Keratinocyte (primary cell): ENCODE data around the gene SNX14. TPM values are rescaled to one million over a fixed set of nuclear protein-coding genes. Genes with fewer than 3 reads are reported as not detected.

Experiments used
- DNase-seq: peaks from one replicate; pipeline ENCODE4 v3.0.0-alpha.2; 2011; ENCODE audit warnings: low read depth, missing footprints, low spot score
- FAIRE-seq: peaks from 2 replicates; lab custom pipeline; 2011; peaks lifted over from hg19 to GRCh38; lab: Jason Lieb, UNC
- H2AFZ ChIP-seq: 2 replicates; pipeline ENCODE4 v1.6.0; 2012; ENCODE audit warnings: low read length, control low read depth, inconsistent platforms; ENCODE audit not compliant: control insufficient read depth
- H3K27ac ChIP-seq: 2 replicates; pipeline ENCODE4 v1.5.1; 2011; ENCODE audit warnings: low read length; ENCODE audit not compliant: control insufficient read depth, insufficient read depth
- H3K27me3 ChIP-seq: 3 replicates; pipeline ENCODE4 v1.6.0; 2011; ENCODE audit warnings: low read length; ENCODE audit not compliant: control insufficient read depth, insufficient read depth; ENCODE audit errors: extremely low read depth
- H3K36me3 ChIP-seq, 2 experiments: 2 replicates in 1 of 2; 3 replicates in 1 of 2; pipeline ENCODE4 v1.5.1; 2011; ENCODE audit warnings: low read length in 2 of 2, mild to moderate bottlenecking in 1 of 2; ENCODE audit not compliant: control insufficient read depth in 2 of 2, insufficient read depth in 2 of 2; ENCODE audit errors: extremely low read depth in 1 of 2
- H3K4me1 ChIP-seq: 3 replicates; pipeline ENCODE4 v1.5.1; 2011; ENCODE audit warnings: low read length; ENCODE audit not compliant: control insufficient read depth, insufficient read depth; ENCODE audit errors: extremely low read depth
- H3K4me2 ChIP-seq: 3 replicates; pipeline ENCODE4 v1.6.0; 2011; ENCODE audit warnings: low read depth, low read length; ENCODE audit not compliant: control insufficient read depth, insufficient read depth; ENCODE audit errors: extremely low read depth
- H3K4me3 ChIP-seq, 3 experiments: fragments of 200-600 bp in 1 of 3; sonication (generic) in 1 of 3; 2 replicates in 2 of 3; 3 replicates in 1 of 3; pipeline ENCODE4 v1.5.1; 2011 to 2016; ENCODE audit warnings: low read length in 3 of 3, mild to moderate bottlenecking in 3 of 3, control low read depth in 2 of 3, inconsistent platforms in 1 of 3, low read depth in 1 of 3, mixed read lengths in 1 of 3, mixed run types in 1 of 3, moderate library complexity in 1 of 3; ENCODE audit not compliant: control insufficient read depth in 2 of 3, insufficient read depth in 2 of 3; ENCODE audit errors: extremely low read depth in 1 of 3
- H3K79me2 ChIP-seq: 2 replicates; pipeline ENCODE4 v1.6.0; 2012; ENCODE audit warnings: low read length; ENCODE audit not compliant: control insufficient read depth, insufficient read depth
- H3K9ac ChIP-seq: 3 replicates; pipeline ENCODE4 v1.6.0; 2011; ENCODE audit warnings: low read length; ENCODE audit not compliant: control insufficient read depth, insufficient read depth; ENCODE audit errors: extremely low read depth
- H3K9me1 ChIP-seq: 3 replicates; pipeline ENCODE4 v1.6.0; 2011; ENCODE audit warnings: low read length; ENCODE audit not compliant: control insufficient read depth, insufficient read depth; ENCODE audit errors: extremely low read depth
- H3K9me3 ChIP-seq: 2 replicates; pipeline ENCODE4 v1.5.1; 2012; ENCODE audit warnings: low read depth, low read length; ENCODE audit not compliant: control insufficient read depth
- H4K20me1 ChIP-seq: 3 replicates; pipeline ENCODE4 v1.6.0; 2011; ENCODE audit warnings: low read length; ENCODE audit not compliant: control insufficient read depth, insufficient read depth; ENCODE audit errors: extremely low read depth
- EZH2 ChIP-seq: IDR thresholded peaks from one replicate; pipeline ENCODE4 v1.6.1; 2012; ENCODE audit warnings: inconsistent platforms, mild to moderate bottlenecking, low read length, moderate library complexity
- dilution Hi-C: fragments of 300-500 bp; cut with MboI; formaldehyde crosslinking; loops from one replicate; pipeline ENCODE4 v1.7.0; 2020; ENCODE audit warnings: low sequenced_read_pairs; ENCODE audit not compliant: extremely low pct_ligation_motif_present
- polyA plus RNA-seq, 5 experiments: library from polyadenylated mRNA; depleted of rRNA in 3 of 5; stranded (reverse) in 3 of 5; stranded (forward) in 1 of 5; unstranded in 1 of 5; fragments of >200 nt; gene quantifications; 1 replicate in 1 of 5; 2 replicates in 3 of 5; 3 replicates in 1 of 5; pipeline versions ENCODE4 v1.2.1 to v1.2.3, GENCODE V29; 2011 to 2012; ENCODE audit warnings: missing spikeins in 2 of 5, low read depth in 1 of 5, low replicate concordance in 1 of 5
- TF ChIP-seq, protein P1 (sequence below), 3 experiments: IDR thresholded peaks in 1 of 3; conservative IDR thresholded peaks in 1 of 3; optimal IDR thresholded peaks in 1 of 3; 2 replicates in 2 of 3; 3 replicates in 1 of 3; pipeline versions ENCODE3 to v1.5.1; 2011; ENCODE audit warnings: low read length in 3 of 3, mild to moderate bottlenecking in 3 of 3, moderate library complexity in 2 of 3, control low read depth in 1 of 3, inconsistent platforms in 1 of 3; ENCODE audit not compliant: insufficient read depth in 2 of 3; ENCODE audit errors: extremely low read depth in 1 of 3

SNX14 gene
- polyA plus RNA-seq, 1 donor (not counting 4 experiments of a cell fraction or from before 2014, with no cell fraction given): 97.5 TPM

GRCh38 chr6:85458184-85458583 lies 135.5 kb downstream of the SNX14 start:
- Histone ChIP-seq H4K20me1 (no peaks in the 10 kb centered on the region), H3K36me3 (peaks cover 4 to 39% of the 10 kb centered on the region in 2 experiments), H3K27ac (peak overlapping the region; percentile 54), H3K4me2 (peak overlapping the region; percentile 49), H3K4me3 (peak overlapping the region in 1 of 3 experiments; percentile 6), H3K9ac (peak overlapping the region; percentile 19), H2AFZ (no peak overlapping the region), H3K27me3 (no peaks in the 10 kb centered on the region), H3K9me3 (no peaks in the 10 kb centered on the region), H3K79me2 (peaks cover 69% of the 10 kb centered on the region), H3K4me1 (peaks cover 100% of the 10 kb centered on the region), H3K9me1 (no peaks in the 10 kb centered on the region)
- no peak for TF ChIP-seq EZH2
- TF ChIP-seq, protein P1, sequence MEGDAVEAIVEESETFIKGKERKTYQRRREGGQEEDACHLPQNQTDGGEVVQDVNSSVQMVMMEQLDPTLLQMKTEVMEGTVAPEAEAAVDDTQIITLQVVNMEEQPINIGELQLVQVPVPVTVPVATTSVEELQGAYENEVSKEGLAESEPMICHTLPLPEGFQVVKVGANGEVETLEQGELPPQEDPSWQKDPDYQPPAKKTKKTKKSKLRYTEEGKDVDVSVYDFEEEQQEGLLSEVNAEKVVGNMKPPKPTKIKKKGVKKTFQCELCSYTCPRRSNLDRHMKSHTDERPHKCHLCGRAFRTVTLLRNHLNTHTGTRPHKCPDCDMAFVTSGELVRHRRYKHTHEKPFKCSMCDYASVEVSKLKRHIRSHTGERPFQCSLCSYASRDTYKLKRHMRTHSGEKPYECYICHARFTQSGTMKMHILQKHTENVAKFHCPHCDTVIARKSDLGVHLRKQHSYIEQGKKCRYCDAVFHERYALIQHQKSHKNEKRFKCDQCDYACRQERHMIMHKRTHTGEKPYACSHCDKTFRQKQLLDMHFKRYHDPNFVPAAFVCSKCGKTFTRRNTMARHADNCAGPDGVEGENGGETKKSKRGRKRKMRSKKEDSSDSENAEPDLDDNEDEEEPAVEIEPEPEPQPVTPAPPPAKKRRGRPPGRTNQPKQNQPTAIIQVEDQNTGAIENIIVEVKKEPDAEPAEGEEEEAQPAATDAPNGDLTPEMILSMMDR (optimal IDR thresholded peaks at IDR 0.05 in 1 of 3, IDR thresholded peaks at IDR 0.05 in 1 of 3, conservative IDR thresholded peaks at IDR 0.05 in 1 of 3; ENCODE audit: extremely low read depth in 1 of 3, insufficient read depth in 2 of 3, low read length in 3 of 3): no peak
- no peak for DNase-seq
- FAIRE-seq: peak; percentile 60
- dilution Hi-C loops: no loop called here

DNA sequence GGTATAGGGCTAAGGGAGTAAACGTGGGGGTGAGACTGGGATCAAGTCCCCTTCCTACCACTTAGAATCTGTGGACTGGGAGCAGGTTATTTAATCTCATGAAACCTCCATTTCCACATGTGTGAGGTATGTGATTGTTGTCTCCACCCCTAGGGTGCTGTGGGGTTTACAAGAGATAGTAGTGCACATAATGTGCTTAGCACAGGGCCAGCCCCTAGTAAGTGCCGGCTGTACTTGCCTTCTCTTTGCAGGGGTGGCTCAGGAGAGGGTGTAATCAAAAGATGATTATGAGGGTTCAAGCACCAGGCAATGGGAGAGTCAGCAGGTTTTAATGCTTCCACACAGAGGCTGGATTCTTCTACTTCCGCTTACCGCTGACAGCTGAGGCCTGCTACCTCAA lies 136.9 kb downstream of the SNX14 start:
- Histone ChIP-seq H3K36me3 (peaks cover 8 to 35% of the 10 kb centered on the region in 2 experiments), H3K4me2 (peak overlapping the region; percentile 44), H3K9me3 (no peaks in the 10 kb centered on the region), H3K27ac (no peak overlapping the region), H3K9ac (no peak overlapping the region), H2AFZ (no peak overlapping the region), H3K9me1 (no peaks in the 10 kb centered on the region), H4K20me1 (no peaks in the 10 kb centered on the region), H3K27me3 (no peaks in the 10 kb centered on the region), H3K4me1 (peaks cover 95% of the 10 kb centered on the region), H3K4me3 (no peak overlapping the region), H3K79me2 (peaks cover 74% of the 10 kb centered on the region)
- DNase-seq (no peak), FAIRE-seq (no peak)
- TF ChIP-seq EZH2: no peak
- TF ChIP-seq, protein P1 (optimal IDR thresholded peaks at IDR 0.05 in 1 of 3, IDR thresholded peaks at IDR 0.05 in 1 of 3, conservative IDR thresholded peaks at IDR 0.05 in 1 of 3; ENCODE audit: extremely low read depth in 1 of 3, insufficient read depth in 2 of 3, low read length in 3 of 3): no peak
- dilution Hi-C loops: no loop called here

Other genes starting within 250 kb of the SNX14 start
- gene NT5E, start 143.8 kb downstream of the SNX14 start, polyA plus RNA-seq: 114 to 280 TPM (median 268 TPM) in 3 replicates
- gene SYNCRIP, start 49.0 kb upstream of the SNX14 start, polyA plus RNA-seq: 20.3 to 56.8 TPM (median 22.6 TPM) in 3 replicates